Ectodermal cell (in vitro differentiated cells): ENCODE results near the gene MAP3K14.

Experiments used
- H3K27ac ChIP-seq: 2 replicates; pipeline ENCODE4 v1.7.0; 2013; ENCODE audit warnings: mild to moderate bottlenecking, low read depth, low read length; ENCODE audit not compliant: insufficient read depth, poor library complexity, severe bottlenecking
- H3K27me3 ChIP-seq: 2 replicates; pipeline ENCODE4 v1.7.0; 2013; ENCODE audit warnings: mild to moderate bottlenecking, low read length; ENCODE audit not compliant: insufficient read depth, control insufficient read depth, poor library complexity, severe bottlenecking
- H3K36me3 ChIP-seq: one replicate; pipeline ENCODE4 v1.7.0; 2013; ENCODE audit warnings: low read length; ENCODE audit not compliant: control insufficient read depth, insufficient read depth
- H3K4me1 ChIP-seq: one replicate; pipeline ENCODE4 v1.7.0; 2013; ENCODE audit warnings: low read length; ENCODE audit not compliant: control insufficient read depth, insufficient read depth
- H3K4me3 ChIP-seq: 2 replicates; pipeline ENCODE4 v1.7.0; 2013; ENCODE audit warnings: low read depth, low read length, control low read depth; ENCODE audit not compliant: insufficient read depth
- H3K9me3 ChIP-seq: 2 replicates; pipeline ENCODE4 v1.7.0; 2013; ENCODE audit warnings: mild to moderate bottlenecking, low read length, moderate library complexity; ENCODE audit not compliant: control insufficient read depth
- WGBS, 2 experiments: methylation state at CpG; one replicate each; pipeline ENCODE4 v1.1.7; 2013; ENCODE audit warnings: missing lambda C conversion rate in 2 of 2; 5-methylcytosine and 5-hydroxymethylcytosine counted together

Gene MAP3K14

GRCh38 chr17:45222996-45223538 is 93.8 kb downstream of the MAP3K14 start:
- peaks cover 3% of the 10 kb centered on the region for H3K4me1 ChIP-seq
- H3K27me3 ChIP-seq = peaks cover 59% of the 10 kb centered on the region
- H3K27ac ChIP-seq = no peak overlapping the region
- no peak overlapping the region for H3K4me3 ChIP-seq
- no peaks in the 10 kb centered on the region for H3K9me3 ChIP-seq
- no peaks in the 10 kb centered on the region for H3K36me3 ChIP-seq
- 53 to 55% methylated on average over 8 of the region's 8 CpGs for WGBS, 2 experiments

- peaks cover 59% of the 10 kb centered on the region for H3K27me3 ChIP-seq
These were observed 94.4 kb downstream of the MAP3K14 start for GRCh38 chr17:45222289-45222995.

GRCh38 chr17:45222014-45222288 is 94.9 kb downstream of the MAP3K14 start:
- Histone ChIP-seq H3K27me3 (peaks cover 59% of the 10 kb centered on the region), H3K4me1 (peaks cover 3% of the 10 kb centered on the region), H3K9me3 (no peaks in the 10 kb centered on the region), H3K4me3 (peak overlapping the region; percentile 43), H3K27ac (no peak overlapping the region), H3K36me3 (no peaks in the 10 kb centered on the region)
- WGBS, 2 experiments = 0 to 1% methylated on average over 38 of the region's 38 CpGs

More at GRCh38 chr17:45222289-45222995, 94.4 kb downstream of the MAP3K14 start:
- Histone ChIP-seq H3K4me1 (peaks cover 3% of the 10 kb centered on the region), H3K9me3 (no peaks in the 10 kb centered on the region), H3K36me3 (no peaks in the 10 kb centered on the region), H3K27ac (no peak overlapping the region), H3K4me3 (peak overlapping the region; percentile 43)
- 4 to 5% methylated on average over 33 of the region's 33 CpGs for WGBS, 2 experiments

GRCh38 chr17:45221081-45222013 is 95.5 kb downstream of the MAP3K14 start, which contains the start of gene FMNL1:
TSS of gene FMNL1 (plus strand) at chr17:45221885. CDS start at chr17:45222125, 240 bp downstream.
- Histone ChIP-seq H3K36me3 (no peaks in the 10 kb centered on the region), H3K27me3 (peaks cover 59% of the 10 kb centered on the region), H3K4me1 (peaks cover 3% of the 10 kb centered on the region), H3K9me3 (no peaks in the 10 kb centered on the region), H3K4me3 (peak within 1 kb of the TSS; percentile 43), H3K27ac (no peak within 1 kb of the TSS)
- WGBS, 2 experiments = 4% methylated on average over 98 of the region's 98 CpGs

GRCh38 chr17:45220079-45220478 is 96.7 kb downstream of the MAP3K14 start:
- 84 to 87% methylated on average over 3 of the region's 3 CpGs for WGBS, 2 experiments
- no peak overlapping the region for H3K4me3 ChIP-seq
- H3K27ac ChIP-seq = no peak overlapping the region
- H3K27me3 ChIP-seq = peaks cover 59% of the 10 kb centered on the region
- H3K9me3 ChIP-seq = no peaks in the 10 kb centered on the region
- H3K4me1 ChIP-seq = peaks cover 3% of the 10 kb centered on the region
- H3K36me3 ChIP-seq = no peaks in the 10 kb centered on the region

GRCh38 chr17:45218895-45219661 is 97.7 kb downstream of the MAP3K14 start:
- 17 to 19% methylated on average over 11 to 12 of the region's 12 CpGs for WGBS, 2 experiments

More at GRCh38 chr17:45218895-45219661, 97.7 kb downstream of the MAP3K14 start:
- H3K4me3 ChIP-seq = no peak overlapping the region
- no peak overlapping the region for H3K27ac ChIP-seq
- no peaks in the 10 kb centered on the region for H3K36me3 ChIP-seq
- H3K9me3 ChIP-seq = no peaks in the 10 kb centered on the region
- peaks cover 3% of the 10 kb centered on the region for H3K4me1 ChIP-seq
- H3K27me3 ChIP-seq = peaks cover 56% of the 10 kb centered on the region
